Stimulated activated CD4-positive, alpha-beta T cell treated with anti-CD3 and anti-CD28 coated beads, TNF-alpha, amount 100 ng/mL, for 24 hours (primary cell): ENCODE data around the gene MYL10.

ENCODE experiments used
- DNase-seq, 3 experiments: peaks; one replicate each; pipeline ENCODE4 v3.0.0-alpha.2; 2020; ENCODE audit warnings: low read depth in 3 of 3

MYL10 gene

GRCh38 chr7:101629171-101629570 is at the start of gene MYL10:
Gene MYL10, minus strand, starts transcription at chr7:101629296. Its CDS starts 178 bp downstream, at chr7:101629118.
- DNase-seq, result no peak

- no peak for DNase-seq
These were observed 49.6 kb upstream of the MYL10 start for GRCh38 chr7:101678658-101679057.

- DNase-seq, result no peak
These were observed 48.8 kb upstream of the MYL10 start for GRCh38 chr7:101677797-101678479.

GRCh38 chr7:101677391-101677790 is 48.3 kb upstream of the MYL10 start:
- no peak for DNase-seq

- no peak for DNase-seq
These were observed 47.9 kb upstream of the MYL10 start for GRCh38 chr7:101676956-101677355.

GRCh38 chr7:101676062-101676598 is 47.0 kb upstream of the MYL10 start:
- DNase-seq, result no peak

- no peak for DNase-seq
These were observed 45.3 kb upstream of the MYL10 start for GRCh38 chr7:101674439-101674838.

- no peak for DNase-seq
These were observed 44.9 kb upstream of the MYL10 start for GRCh38 chr7:101673951-101674350.

- DNase-seq, result no peak
These were observed 44.2 kb upstream of the MYL10 start for GRCh38 chr7:101673315-101673714.

- no peak for DNase-seq
These were observed 42.6 kb upstream of the MYL10 start for GRCh38 chr7:101671371-101672356.

- peak in 1 of 3 experiments; percentile 6 for DNase-seq
These were observed 40.2 kb upstream of the MYL10 start for GRCh38 chr7:101669307-101669706.

- DNase-seq, result no peak
These were observed 39.6 kb upstream of the MYL10 start for GRCh38 chr7:101668726-101669125.

- DNase-seq, result no peak
These were observed 38.8 kb upstream of the MYL10 start for GRCh38 chr7:101667920-101668319.

- DNase-seq, result no peak
These were observed 38.3 kb upstream of the MYL10 start for GRCh38 chr7:101667399-101667798.

GRCh38 chr7:101666741-101667140 is 37.6 kb upstream of the MYL10 start:
- DNase-seq, result no peak

- DNase-seq, result no peak
These were observed 37.2 kb upstream of the MYL10 start for GRCh38 chr7:101666293-101666692.

- no peak for DNase-seq
These were observed 35.9 kb upstream of the MYL10 start for GRCh38 chr7:101664893-101665471.

GRCh38 chr7:101664436-101664835 is 35.3 kb upstream of the MYL10 start:
- DNase-seq, result no peak

GRCh38 chr7:101663747-101664146 is 34.7 kb upstream of the MYL10 start:
- no peak for DNase-seq

- DNase-seq, result no peak
These were observed 33.4 kb upstream of the MYL10 start for GRCh38 chr7:101662447-101662998.

GRCh38 chr7:101659706-101660105 is 30.6 kb upstream of the MYL10 start:
- DNase-seq, result no peak

GRCh38 chr7:101657171-101657570 is 28.1 kb upstream of the MYL10 start:
- no peak for DNase-seq
